Suppressor macrophage treated with lipopolysaccharide for 1 hour (primary cell): ENCODE measurements around the gene SLC2A9.

Experiments
- DNase-seq, 3 donors: peaks; one replicate each; pipeline ENCODE4 v3.0.0-alpha.2; 2020 to 2022

SLC2A9 gene

GRCh38 chr4:10018818-10019461, 2.4 kb downstream of the SLC2A9 start:
- DNase-seq = peak; percentile 95 to 97 (median 96)

- no peak for DNase-seq
Observed at GRCh38 chr4:10017037-10017893, 4.0 kb downstream of the SLC2A9 start.

- no peak for DNase-seq
Observed at GRCh38 chr4:10016169-10016568, 5.1 kb downstream of the SLC2A9 start.

DNA sequence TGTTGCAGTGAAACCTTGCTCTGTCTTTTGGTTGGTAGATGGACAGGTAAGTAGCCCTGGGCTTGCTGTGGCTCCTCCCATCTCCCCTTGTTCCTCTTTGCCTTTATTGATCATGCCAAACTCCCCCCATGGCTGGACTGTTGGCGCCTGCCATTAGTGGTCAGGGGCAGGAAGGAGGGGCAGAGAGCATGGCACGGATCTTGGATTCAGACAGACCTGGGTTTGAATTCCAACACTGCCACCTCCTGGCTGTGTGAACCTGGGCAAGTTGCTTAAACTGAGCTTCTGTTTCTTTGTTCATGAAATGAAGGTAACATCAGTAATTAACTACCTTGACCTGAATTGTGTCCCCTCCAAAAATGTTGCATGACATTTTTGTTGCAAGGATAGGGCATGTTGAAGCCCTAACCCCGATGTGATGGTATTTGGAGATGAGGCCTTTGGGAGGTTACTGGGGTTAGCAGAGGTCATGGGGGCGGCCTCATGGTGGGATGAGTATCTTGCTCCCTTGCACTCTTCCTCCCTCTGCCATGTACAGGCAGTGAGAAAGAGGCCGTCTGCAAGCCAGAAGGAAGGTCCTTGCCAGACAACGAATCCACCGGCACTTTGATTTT, 6.0 kb downstream of the SLC2A9 start:
- DNase-seq = peak; percentile 14 to 39 (median 32)

GRCh38 chr4:10013722-10014121, 7.6 kb downstream of the SLC2A9 start:
- DNase-seq = peak; percentile 50 to 68 (median 51)

- DNase-seq = no peak
Observed at GRCh38 chr4:10011885-10012284, 9.4 kb downstream of the SLC2A9 start.

GRCh38 chr4:10011277-10011676, 10.0 kb downstream of the SLC2A9 start:
- no peak for DNase-seq

- no peak for DNase-seq
Observed at GRCh38 chr4:10009861-10010500, 11.3 kb downstream of the SLC2A9 start.

GRCh38 chr4:10008609-10009005, 12.7 kb downstream of the SLC2A9 start:
- DNase-seq = no peak

- no peak for DNase-seq
Observed at GRCh38 chr4:10007793-10008608, 13.3 kb downstream of the SLC2A9 start.

DNA sequence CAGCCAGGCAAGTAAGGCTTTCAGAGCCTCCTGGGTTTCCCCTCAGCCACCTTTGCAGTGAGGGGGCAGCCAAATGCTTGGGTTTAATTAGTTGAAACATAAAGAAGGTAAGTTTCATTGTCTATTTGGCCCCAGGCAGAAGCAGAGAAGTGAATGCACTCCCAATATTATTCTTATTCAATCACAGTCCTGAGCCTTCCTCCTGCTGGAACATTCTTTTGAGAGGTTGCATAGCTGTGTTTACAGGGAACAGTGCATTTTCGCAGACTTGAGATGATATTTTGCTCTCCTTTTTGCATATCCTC, 13.9 kb downstream of the SLC2A9 start:
- no peak for DNase-seq

DNA sequence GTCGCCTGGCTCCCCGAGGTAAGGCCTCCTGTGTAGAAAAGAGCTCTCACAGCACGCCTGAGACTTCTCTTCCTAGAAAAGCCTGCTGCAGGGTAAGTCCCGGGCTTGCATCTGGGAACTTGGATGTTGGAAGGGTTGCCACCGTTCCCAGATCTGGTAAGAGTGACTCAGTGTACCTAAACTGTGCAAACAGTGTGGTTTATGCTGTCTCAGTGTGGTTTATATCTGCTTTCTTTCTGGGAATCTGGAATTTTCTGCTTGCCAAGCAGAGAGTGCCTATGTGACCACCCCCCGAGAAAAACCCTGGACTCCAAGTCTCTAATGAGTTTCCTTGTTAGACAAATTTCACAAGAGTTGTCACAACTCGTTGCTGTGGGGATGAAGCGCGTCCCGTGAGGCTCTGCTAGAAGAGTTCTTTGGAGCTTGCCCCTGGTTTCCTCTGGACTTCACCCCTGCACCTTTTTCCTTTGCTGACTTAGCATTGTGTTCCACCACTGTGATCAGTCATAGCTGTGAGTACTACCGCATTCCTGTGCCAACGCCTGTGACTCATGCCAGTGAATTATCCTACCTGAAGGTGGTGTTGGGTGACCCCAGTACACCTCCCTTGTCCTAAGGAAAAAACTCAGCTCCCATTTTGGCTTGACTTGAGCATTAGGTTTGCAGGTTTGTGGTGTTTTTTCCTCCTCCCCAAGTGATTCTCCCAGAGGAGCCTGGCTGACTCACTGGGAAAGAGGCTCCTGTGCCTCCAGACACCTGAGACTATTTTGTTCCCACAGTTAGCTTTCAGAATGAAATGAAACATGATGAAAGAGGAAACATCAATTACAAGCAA, 14.5 kb downstream of the SLC2A9 start:
- peak; percentile 25 to 44 (median 27) for DNase-seq

- DNase-seq = peak; percentile 64 to 80 (median 75)
Observed at GRCh38 chr4:10006231-10006600, 15.1 kb downstream of the SLC2A9 start.

- DNase-seq = no peak
Observed at GRCh38 chr4:10005632-10006031, 15.7 kb downstream of the SLC2A9 start.

DNA sequence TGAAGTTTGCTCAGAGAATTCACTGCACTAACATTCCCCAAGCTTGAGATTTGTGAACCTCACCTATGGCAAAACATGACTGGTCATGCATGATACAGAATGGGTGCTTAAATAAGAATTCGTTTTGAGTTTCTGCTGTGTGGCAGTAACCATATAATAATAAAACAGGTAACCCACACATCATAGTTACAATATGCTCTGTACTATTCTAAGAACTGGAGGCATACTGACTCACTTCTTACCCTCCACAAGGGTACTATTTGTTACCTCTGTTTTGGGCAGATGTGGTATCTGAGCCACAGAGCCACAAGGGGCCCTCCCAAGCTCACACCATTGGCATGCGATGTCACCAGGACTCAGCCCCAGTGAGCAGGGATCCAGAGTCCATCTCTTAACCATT, 17.6 kb downstream of the SLC2A9 start:
- no peak for DNase-seq

GRCh38 chr4:10002278-10002677, 19.0 kb downstream of the SLC2A9 start:
- no peak for DNase-seq

GRCh38 chr4:10001757-10002156, 19.5 kb downstream of the SLC2A9 start:
- no peak for DNase-seq

DNA sequence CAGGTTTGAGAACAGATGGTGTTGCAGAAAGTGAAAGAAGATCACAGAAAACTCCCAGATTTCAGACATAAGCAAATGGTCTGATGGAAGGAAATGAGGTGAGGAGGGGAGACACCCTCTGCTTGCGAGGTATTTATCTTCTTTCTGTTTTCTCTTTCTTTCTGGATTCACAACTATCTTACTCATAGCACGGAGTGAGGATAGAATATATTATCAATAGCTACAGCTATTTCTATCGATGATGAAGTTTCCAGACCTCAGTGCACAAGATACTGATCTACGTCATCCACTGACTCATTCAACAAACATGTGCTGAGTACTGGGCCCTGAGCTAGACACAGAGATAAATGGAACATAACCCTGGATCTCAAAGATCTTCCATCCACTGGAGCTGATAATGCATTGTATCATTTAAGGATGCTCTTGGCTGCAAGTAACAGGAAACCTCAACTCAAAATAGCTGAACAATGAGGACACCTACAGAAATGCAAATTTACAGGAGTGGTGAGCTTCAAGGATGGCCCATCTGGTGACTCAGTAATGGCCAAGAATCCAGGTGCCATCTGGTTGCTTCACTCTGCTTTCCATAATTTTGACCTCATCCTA, 21.2 kb downstream of the SLC2A9 start:
- no peak for DNase-seq

- no peak for DNase-seq
Observed at GRCh38 chr4:9997886-9998285, 23.4 kb downstream of the SLC2A9 start.

GRCh38 chr4:9996319-9997110, 24.8 kb downstream of the SLC2A9 start:
- DNase-seq = no peak
